Measurements from ENCODE around the gene STX10. TPM values are rescaled to one million over a fixed set of nuclear protein-coding genes. Genes with fewer than 3 reads are reported as not detected.
"Not testable (repeated sequence)": the region's sequence is repeated elsewhere in the genome, so short reads cannot be mapped to it uniquely, and the experiment has no call there.

The STX10 gene
- total RNA-seq, 1 donor from 2014 or later: 42.9 TPM

DNA sequence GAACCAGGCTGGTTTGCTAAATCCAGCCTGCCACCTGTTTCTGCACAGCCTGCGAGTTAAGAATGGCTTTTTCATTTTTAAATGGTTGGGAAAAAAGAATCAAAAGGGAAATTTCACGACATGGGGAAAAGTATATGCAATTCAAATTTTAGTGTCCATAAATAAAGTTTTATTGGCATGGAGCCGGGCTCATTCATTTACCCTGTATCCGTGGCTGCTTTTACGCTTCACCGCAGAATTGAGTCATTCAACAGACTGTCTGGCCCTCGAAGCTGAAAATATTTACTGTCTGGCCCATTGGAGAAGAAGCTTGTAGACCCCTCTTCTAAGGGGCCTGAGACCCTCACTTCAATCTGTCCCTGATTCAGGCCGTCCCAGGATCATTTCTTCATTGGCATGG, 26.2 kb upstream of the STX10 start:
- DNase-seq (ENCODE audit: low spot score): no peak
- no peaks in the 10 kb centered on the region for H3K36me3 Mint-ChIP-seq (ENCODE audit: low read depth)
- H3K27me3 Mint-ChIP-seq (ENCODE audit: low read depth): no peaks in the 10 kb centered on the region
- H3K4me3 Mint-ChIP-seq (ENCODE audit: unreplicated experiment): no peak overlapping the region
- H3K9me3 Mint-ChIP-seq (ENCODE audit: low read depth): no peaks in the 10 kb centered on the region
- no peak overlapping the region for H3K27ac Mint-ChIP-seq (ENCODE audit: unreplicated experiment)
- TF ChIP-seq, protein P1, sequence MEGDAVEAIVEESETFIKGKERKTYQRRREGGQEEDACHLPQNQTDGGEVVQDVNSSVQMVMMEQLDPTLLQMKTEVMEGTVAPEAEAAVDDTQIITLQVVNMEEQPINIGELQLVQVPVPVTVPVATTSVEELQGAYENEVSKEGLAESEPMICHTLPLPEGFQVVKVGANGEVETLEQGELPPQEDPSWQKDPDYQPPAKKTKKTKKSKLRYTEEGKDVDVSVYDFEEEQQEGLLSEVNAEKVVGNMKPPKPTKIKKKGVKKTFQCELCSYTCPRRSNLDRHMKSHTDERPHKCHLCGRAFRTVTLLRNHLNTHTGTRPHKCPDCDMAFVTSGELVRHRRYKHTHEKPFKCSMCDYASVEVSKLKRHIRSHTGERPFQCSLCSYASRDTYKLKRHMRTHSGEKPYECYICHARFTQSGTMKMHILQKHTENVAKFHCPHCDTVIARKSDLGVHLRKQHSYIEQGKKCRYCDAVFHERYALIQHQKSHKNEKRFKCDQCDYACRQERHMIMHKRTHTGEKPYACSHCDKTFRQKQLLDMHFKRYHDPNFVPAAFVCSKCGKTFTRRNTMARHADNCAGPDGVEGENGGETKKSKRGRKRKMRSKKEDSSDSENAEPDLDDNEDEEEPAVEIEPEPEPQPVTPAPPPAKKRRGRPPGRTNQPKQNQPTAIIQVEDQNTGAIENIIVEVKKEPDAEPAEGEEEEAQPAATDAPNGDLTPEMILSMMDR (IDR thresholded peaks at IDR 0.05): no peak
- peaks cover 21% of the 10 kb centered on the region for H3K4me1 Mint-ChIP-seq (ENCODE audit: low read depth)

DNA sequence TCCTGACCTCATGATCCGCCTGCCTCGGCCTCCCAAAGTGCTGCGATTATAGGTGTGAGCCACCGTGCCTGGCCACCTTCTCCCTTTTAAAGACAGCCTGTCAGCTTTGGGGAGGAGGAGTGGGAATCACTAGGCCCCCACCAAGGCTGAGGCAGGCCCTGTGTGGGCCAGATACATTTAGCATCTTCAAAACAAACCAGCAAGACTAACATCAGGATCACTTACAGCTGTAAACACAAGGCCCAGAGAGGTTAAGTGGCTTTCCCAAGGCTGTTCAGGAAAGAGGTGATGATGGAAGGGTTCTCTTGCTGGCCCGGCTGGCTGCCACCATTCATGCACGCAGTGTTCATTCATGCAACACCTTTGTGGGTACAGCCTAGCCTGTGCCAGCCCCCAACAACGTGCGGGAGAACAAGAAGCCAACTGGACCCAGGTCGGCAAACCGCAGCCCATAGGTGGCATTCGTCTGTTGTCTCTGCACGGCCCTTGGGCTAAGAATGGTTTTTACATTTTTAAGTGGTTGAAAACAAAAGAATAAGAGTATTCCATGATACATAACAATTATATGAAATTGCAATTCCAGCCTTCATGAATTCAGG, 23.1 kb upstream of the STX10 start:
- no peak for DNase-seq (ENCODE audit: low spot score)
- Mint-ChIP-seq H3K27ac (ENCODE audit: unreplicated experiment) (peak overlapping the region; percentile 68), H3K36me3 (ENCODE audit: low read depth) (no peaks in the 10 kb centered on the region), H3K4me3 (ENCODE audit: unreplicated experiment) (no peak overlapping the region), H3K4me1 (ENCODE audit: low read depth) (peaks cover 43% of the 10 kb centered on the region), H3K9me3 (ENCODE audit: low read depth) (no peaks in the 10 kb centered on the region), H3K27me3 (ENCODE audit: low read depth) (no peaks in the 10 kb centered on the region)
- TF ChIP-seq, protein P1 (IDR thresholded peaks at IDR 0.05): no peak

DNA sequence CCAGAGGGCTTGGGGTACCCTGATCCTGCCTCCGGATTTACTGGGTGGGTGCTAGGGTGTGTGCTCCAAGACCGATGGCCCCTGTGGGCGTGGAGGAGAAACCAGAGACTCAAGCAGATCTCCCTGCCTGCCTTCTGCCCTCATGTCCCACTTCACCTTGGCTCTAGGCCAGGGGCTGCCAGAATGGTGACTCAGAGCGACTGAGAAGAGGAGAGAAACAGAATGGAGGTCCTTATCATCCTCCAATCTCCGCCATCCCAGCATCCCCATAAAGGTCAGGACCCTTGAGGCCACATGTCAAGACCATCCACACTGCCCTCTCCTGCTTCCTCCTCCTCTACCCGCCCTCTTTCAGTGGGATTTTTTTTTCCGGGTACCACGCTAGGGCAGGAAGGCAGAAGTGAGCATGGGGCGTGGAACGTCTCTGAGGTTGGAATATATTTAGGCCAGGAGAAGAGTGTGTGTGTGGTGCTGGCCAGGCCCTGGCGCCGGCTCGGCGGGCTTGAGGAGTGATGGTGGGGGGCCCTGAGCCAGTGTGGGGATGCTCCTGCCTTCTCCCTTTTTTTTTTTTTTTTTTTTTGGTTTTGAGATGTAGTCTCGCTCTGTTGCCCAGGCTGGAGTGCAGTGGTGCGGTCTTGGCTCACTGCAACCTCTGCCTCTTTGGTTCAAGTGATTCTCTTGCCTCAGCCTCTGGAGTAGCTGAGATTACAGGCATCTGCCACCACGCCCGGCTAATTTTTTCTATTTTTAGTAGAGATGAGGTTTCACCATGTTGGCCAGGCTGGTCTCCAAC, 22.4 kb upstream of the STX10 start:
- H3K9me3 Mint-ChIP-seq (ENCODE audit: low read depth): no peaks in the 10 kb centered on the region
- DNase-seq (ENCODE audit: low spot score): no peak
- H3K36me3 Mint-ChIP-seq (ENCODE audit: low read depth): no peaks in the 10 kb centered on the region
- peak overlapping the region; percentile 84 for H3K27ac Mint-ChIP-seq (ENCODE audit: unreplicated experiment)
- TF ChIP-seq, protein P1 (IDR thresholded peaks at IDR 0.05): no peak
- no peaks in the 10 kb centered on the region for H3K27me3 Mint-ChIP-seq (ENCODE audit: low read depth)
- H3K4me3 Mint-ChIP-seq (ENCODE audit: unreplicated experiment): no peak overlapping the region
- H3K4me1 Mint-ChIP-seq (ENCODE audit: low read depth): peaks cover 50% of the 10 kb centered on the region

DNA sequence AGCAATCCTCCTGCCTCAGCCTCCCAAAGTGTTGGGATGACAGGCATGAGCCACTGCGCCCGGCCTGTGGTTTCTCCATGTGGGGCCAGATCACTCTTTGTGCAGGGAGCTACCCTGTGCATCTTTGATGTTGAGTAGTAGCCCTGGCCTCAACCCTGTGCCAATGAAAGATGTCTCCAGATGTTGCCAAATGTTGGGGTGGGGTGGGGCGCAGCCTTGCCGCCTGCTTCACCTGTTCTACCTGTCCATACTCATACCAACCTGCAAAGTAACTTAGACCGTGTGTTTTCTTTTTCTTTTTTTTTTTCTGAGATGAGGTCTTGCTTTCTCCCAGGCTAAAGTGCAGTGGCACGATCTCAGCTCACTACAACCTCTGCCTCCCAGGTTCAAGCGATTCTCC, 21.0 kb upstream of the STX10 start:
- Mint-ChIP-seq H3K36me3 (ENCODE audit: low read depth) (no peaks in the 10 kb centered on the region), H3K9me3 (ENCODE audit: low read depth) (no peaks in the 10 kb centered on the region), H3K27me3 (ENCODE audit: low read depth) (no peaks in the 10 kb centered on the region), H3K4me1 (ENCODE audit: low read depth) (peaks cover 61% of the 10 kb centered on the region), H3K4me3 (ENCODE audit: unreplicated experiment) (no peak overlapping the region), H3K27ac (ENCODE audit: unreplicated experiment) (no peak overlapping the region)
- DNase-seq (ENCODE audit: low spot score): no peak
- TF ChIP-seq, protein P1 (IDR thresholded peaks at IDR 0.05): no peak

DNA sequence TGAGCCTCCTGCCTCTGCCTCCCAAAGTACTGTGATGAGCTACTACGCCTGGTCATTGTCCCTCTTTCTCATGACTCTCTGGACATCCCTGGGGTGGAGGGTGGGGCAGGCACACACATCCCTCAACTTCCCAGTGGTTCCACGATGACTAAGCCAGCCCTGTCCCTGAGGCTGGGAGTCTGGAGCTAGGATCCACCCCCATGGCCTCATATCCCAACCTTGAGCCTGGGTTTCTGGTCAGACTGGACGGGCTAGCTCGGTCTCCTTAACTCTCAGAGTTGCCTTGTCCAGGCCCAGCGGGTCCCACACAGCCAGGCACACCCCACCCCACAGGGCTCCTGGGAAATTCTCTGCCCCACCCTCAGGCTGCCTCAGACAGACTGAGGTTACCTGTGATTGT, 19.6 kb upstream of the STX10 start:
- no peaks in the 10 kb centered on the region for H3K36me3 Mint-ChIP-seq (ENCODE audit: low read depth)
- no peak for DNase-seq (ENCODE audit: low spot score)
- H3K27me3 Mint-ChIP-seq (ENCODE audit: low read depth): no peaks in the 10 kb centered on the region
- no peak overlapping the region for H3K4me3 Mint-ChIP-seq (ENCODE audit: unreplicated experiment)
- TF ChIP-seq, protein P1 (IDR thresholded peaks at IDR 0.05): no peak
- no peaks in the 10 kb centered on the region for H3K9me3 Mint-ChIP-seq (ENCODE audit: low read depth)
- peaks cover 74% of the 10 kb centered on the region for H3K4me1 Mint-ChIP-seq (ENCODE audit: low read depth)
- peak overlapping the region; percentile 82 for H3K27ac Mint-ChIP-seq (ENCODE audit: unreplicated experiment)

DNA sequence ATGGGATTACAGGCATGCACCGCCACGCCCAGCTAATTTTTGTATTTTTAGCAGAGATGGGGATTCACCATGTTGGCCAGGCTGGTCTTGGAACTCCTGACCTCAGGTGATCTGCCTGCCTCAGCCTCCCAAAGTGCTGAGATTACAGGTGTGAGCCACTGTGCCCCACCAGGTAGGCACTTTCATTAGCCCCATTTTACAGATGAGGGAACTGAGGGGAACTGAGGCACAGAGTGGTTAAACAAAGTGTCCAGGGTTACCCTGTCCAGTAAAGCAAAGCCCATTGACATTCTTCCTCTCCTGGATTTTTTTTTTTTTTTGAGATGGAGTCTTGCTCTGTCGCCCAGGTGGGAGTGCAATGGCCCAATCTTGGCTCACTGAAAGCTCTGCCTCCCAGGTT, 16.0 kb upstream of the STX10 start:
- not testable (repeated sequence) for DNase-seq (ENCODE audit: low spot score); H3K4me3 Mint-ChIP-seq (ENCODE audit: unreplicated experiment); H3K27me3 Mint-ChIP-seq (ENCODE audit: low read depth); H3K9me3 Mint-ChIP-seq (ENCODE audit: low read depth); H3K36me3 Mint-ChIP-seq (ENCODE audit: low read depth)
- Mint-ChIP-seq H3K4me1 (ENCODE audit: low read depth) (peaks cover 78% of the 10 kb centered on the region), H3K27ac (ENCODE audit: unreplicated experiment) (peak overlapping the region; percentile 27)

All from chondrocyte (in vitro differentiated cells).